ENCODE measurements around the gene ERCC5. TPM values are rescaled to one million over a fixed set of nuclear protein-coding genes. Genes with fewer than 3 reads are reported as not detected.

ERCC5 gene
- total and polyA plus RNA-seq, 10 donors = 55.1 to 123 (median 74.8) TPM

DNA sequence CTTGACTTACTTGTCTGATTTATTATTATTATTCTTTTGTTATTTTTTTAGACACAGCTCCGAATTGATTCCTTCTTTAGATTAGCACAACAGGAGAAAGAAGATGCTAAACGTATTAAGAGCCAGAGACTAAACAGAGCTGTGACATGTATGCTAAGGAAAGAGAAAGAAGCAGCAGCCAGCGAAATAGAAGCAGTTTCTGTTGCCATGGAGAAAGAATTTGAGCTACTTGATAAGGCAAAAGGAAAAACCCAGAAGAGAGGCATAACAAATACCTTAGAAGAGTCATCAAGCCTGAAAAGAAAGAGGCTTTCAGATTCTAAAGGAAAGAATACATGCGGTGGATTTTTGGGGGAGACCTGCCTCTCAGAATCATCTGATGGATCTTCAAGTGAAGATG, 29.4 kb downstream of the ERCC5 start:
- Histone ChIP-seq H3K36me3 (peaks cover 0 to 83% (median 61%) of the 10 kb centered on the region in 6 donors), H3K9me3 (no peaks in the 10 kb centered on the region), H3K4me1 (peaks cover 0 to 14% (median 11%) of the 10 kb centered on the region in 6 donors), H3K4me3 (no peak overlapping the region), H3K27ac (no peak overlapping the region), H3K27me3 (replicated peaks in 1 of 7) (no peaks in the 10 kb centered on the region)
- DNase-seq = no peak
- TF ChIP-seq POLR2AphosphoS5 (IDR thresholded peaks at IDR 0.05) = no peak
- TF ChIP-seq, protein P1, sequence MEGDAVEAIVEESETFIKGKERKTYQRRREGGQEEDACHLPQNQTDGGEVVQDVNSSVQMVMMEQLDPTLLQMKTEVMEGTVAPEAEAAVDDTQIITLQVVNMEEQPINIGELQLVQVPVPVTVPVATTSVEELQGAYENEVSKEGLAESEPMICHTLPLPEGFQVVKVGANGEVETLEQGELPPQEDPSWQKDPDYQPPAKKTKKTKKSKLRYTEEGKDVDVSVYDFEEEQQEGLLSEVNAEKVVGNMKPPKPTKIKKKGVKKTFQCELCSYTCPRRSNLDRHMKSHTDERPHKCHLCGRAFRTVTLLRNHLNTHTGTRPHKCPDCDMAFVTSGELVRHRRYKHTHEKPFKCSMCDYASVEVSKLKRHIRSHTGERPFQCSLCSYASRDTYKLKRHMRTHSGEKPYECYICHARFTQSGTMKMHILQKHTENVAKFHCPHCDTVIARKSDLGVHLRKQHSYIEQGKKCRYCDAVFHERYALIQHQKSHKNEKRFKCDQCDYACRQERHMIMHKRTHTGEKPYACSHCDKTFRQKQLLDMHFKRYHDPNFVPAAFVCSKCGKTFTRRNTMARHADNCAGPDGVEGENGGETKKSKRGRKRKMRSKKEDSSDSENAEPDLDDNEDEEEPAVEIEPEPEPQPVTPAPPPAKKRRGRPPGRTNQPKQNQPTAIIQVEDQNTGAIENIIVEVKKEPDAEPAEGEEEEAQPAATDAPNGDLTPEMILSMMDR (IDR thresholded peaks at IDR 0.05 in 8 of 11, conservative IDR thresholded peaks at IDR 0.05 in 3 of 11) = no peak
- no peak for TF ChIP-seq POLR2A (IDR thresholded peaks at IDR 0.05)
- intact Hi-C loops (cut with DNase I; ENCODE audit: low total_unique reads) = no loop called here
- 89 to 95% (median 93%) methylated on average over 4 of the region's 4 CpGs for WGBS, 5 donors

DNA sequence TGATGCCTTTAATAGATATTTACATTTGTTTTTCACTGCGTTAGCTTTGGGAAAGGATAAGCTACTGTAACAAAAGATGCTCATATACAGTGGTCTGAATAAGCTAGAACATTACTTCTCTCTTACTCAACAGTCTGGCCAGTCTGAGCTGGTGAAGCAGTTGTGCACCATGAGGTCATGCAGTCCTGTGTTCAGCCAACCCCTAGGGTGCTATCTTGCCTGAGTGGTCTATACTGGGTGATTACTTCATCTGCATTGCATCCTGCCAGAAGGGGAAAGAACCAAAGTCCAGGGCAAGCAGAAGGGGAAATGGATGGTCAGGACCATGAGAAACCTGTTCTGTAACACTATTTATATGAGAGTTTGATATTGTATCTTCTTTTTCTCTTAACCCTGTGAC, 31.5 kb downstream of the ERCC5 start:
- no peak overlapping the region for H3K27ac ChIP-seq
- TF ChIP-seq, protein P1 (IDR thresholded peaks at IDR 0.05 in 8 of 11, conservative IDR thresholded peaks at IDR 0.05 in 3 of 11) = no peak
- TF ChIP-seq POLR2A (IDR thresholded peaks at IDR 0.05) (no peak), POLR2AphosphoS5 (IDR thresholded peaks at IDR 0.05) (no peak)
- H3K27me3 ChIP-seq (replicated peaks in 1 of 7) = no peaks in the 10 kb centered on the region
- peaks cover 0 to 68% (median 49%) of the 10 kb centered on the region in 6 donors for H3K36me3 ChIP-seq
- no peaks in the 10 kb centered on the region for H3K4me1 ChIP-seq
- intact Hi-C loops (cut with DNase I; ENCODE audit: low total_unique reads) = no loop called here
- no peaks in the 10 kb centered on the region for H3K9me3 ChIP-seq
- H3K4me3 ChIP-seq = no peak overlapping the region
- 95 to 98% (median 97%) methylated on average over 1 of the region's 1 CpG for WGBS, 5 donors
- DNase-seq = no peak

DNA sequence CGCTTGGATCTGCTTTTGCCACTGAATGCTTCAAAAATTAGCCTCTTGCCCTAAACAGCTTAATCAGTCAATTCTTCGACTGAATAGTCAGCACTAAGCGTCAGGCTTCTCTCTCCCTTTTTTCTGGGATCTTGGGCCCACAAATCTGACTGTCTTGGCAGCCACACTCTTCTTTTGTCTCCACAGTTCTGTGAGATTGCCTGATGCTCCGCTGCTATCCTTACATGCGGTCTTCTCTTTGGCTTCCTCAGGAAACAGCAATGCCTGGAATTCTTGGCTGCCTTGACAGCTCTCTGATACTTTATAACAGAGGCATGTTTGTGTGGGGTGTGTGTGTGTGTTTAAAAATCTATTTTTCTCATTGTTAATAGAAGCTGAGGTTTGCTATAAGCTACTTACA, 32.6 kb downstream of the ERCC5 start:
- H3K27me3 ChIP-seq (replicated peaks in 1 of 7) = no peaks in the 10 kb centered on the region
- peaks cover 0 to 64% (median 38%) of the 10 kb centered on the region in 6 donors for H3K36me3 ChIP-seq
- TF ChIP-seq, protein P1 (IDR thresholded peaks at IDR 0.05 in 8 of 11, conservative IDR thresholded peaks at IDR 0.05 in 3 of 11) = no peak
- no peak for TF ChIP-seq POLR2AphosphoS5 (IDR thresholded peaks at IDR 0.05)
- H3K9me3 ChIP-seq = no peaks in the 10 kb centered on the region
- intact Hi-C loops (cut with DNase I; ENCODE audit: low total_unique reads) = no loop called here
- DNase-seq = no peak
- no peaks in the 10 kb centered on the region for H3K4me1 ChIP-seq
- WGBS, 5 donors = 81 to 97% (median 87%) methylated on average over 5 of the region's 5 CpGs
- no peak overlapping the region for H3K27ac ChIP-seq
- H3K4me3 ChIP-seq = no peak overlapping the region

DNA sequence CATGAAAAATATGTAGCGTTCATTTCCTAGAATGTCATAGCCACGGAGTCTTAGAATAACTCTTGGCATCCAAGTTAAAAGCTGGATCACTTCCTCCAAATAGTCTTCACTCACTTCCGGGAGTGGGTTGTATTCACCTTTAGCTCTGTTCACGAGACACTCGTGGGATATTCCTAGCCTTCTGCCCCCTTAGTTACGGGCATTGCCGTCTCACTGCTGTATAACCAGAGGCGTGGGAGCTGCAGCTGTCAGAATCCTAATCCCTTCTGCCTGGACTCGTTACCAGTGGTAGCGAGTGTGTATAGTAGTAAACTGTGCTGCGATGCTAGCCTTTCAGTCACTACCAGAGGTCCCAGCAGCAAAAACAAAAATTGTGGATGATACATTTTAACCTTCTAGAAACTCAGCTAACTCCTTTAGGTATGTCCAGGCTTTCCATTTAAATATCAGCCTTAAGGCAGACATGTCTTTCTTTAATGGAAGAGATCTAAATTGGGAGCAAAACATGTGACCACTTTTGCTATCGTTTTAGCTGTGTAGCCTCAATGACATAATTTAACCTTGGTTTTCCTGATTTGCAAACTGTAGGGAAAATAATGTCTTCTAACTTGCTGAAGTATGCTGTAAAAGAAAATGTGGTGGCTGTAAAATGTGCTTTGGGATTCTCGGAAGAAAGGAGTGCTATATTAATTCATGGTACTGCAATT, 34.1 kb downstream of the ERCC5 start:
- Histone ChIP-seq H3K4me3 (no peak overlapping the region), H3K27ac (no peak overlapping the region), H3K4me1 (no peaks in the 10 kb centered on the region), H3K9me3 (no peaks in the 10 kb centered on the region), H3K36me3 (peaks cover 0 to 49% (median 26%) of the 10 kb centered on the region in 6 donors), H3K27me3 (replicated peaks in 1 of 7) (no peaks in the 10 kb centered on the region)
- intact Hi-C loops (cut with DNase I; ENCODE audit: low total_unique reads) = no loop called here
- DNase-seq = no peak
- TF ChIP-seq, protein P1 (IDR thresholded peaks at IDR 0.05 in 8 of 11, conservative IDR thresholded peaks at IDR 0.05 in 3 of 11) = no peak
- TF ChIP-seq POLR2A (IDR thresholded peaks at IDR 0.05) (no peak), POLR2AphosphoS5 (IDR thresholded peaks at IDR 0.05) (no peak)
- WGBS, 5 donors = 88 to 93% (median 90%) methylated on average over 13 of the region's 13 CpGs

All from spleen (tissue), 11 donors.